OCI-LY1 (cell line): ENCODE data around the gene NDUFB11.

Experiments
- H2AFZ ChIP-seq: fragments of 200-600 bp; sonication (generic), shearing (Covaris generic); 2 replicates; pipeline ENCODE4 v1.6.0; 2014; ENCODE audit warnings: antibody characterized with exemption, mild to moderate bottlenecking, low read length
- H3F3A ChIP-seq: fragments of 200-600 bp; sonication (generic), shearing (Covaris generic); 2 replicates; pipeline ENCODE4 v1.6.0; 2014; ENCODE audit warnings: mild to moderate bottlenecking, antibody characterized with exemption, low read length, moderate library complexity; ENCODE audit not compliant: insufficient read depth
- H3K27ac ChIP-seq: fragments of 200-600 bp; sonication (generic); 2 replicates; pipeline ENCODE4 v1.5.1; 2014; ENCODE audit warnings: low read length, mixed run types, mild to moderate bottlenecking, low read depth; ENCODE audit not compliant: poor library complexity, severe bottlenecking
- H3K27me3 ChIP-seq: fragments of 200-600 bp; sonication (generic); 2 replicates; pipeline ENCODE4 v1.6.0; 2014; ENCODE audit warnings: antibody characterized with exemption, mild to moderate bottlenecking, low read length, moderate library complexity; ENCODE audit not compliant: insufficient read depth
- H3K36me3 ChIP-seq: fragments of 200-600 bp; sonication (generic); 2 replicates; pipeline ENCODE4 v1.6.1; 2014; ENCODE audit warnings: mild to moderate bottlenecking, antibody characterized with exemption, low read length, moderate library complexity, mixed read lengths; ENCODE audit not compliant: insufficient read depth
- H3K4me1 ChIP-seq: fragments of 200-600 bp; sonication (generic); 2 replicates; pipeline ENCODE4 v1.5.1; 2014; ENCODE audit warnings: mild to moderate bottlenecking, low read length, moderate library complexity; ENCODE audit not compliant: insufficient read depth, severe bottlenecking
- H3K4me2 ChIP-seq: fragments of 200-600 bp; sonication (generic), shearing (Covaris generic); 2 replicates; pipeline ENCODE4 v1.6.1; 2014; ENCODE audit warnings: low read length
- H3K4me3 ChIP-seq: fragments of 200-600 bp; sonication (generic); 2 replicates; pipeline ENCODE4 v1.5.1; 2014; ENCODE audit warnings: low read length, low read depth, mild to moderate bottlenecking, mixed read lengths; ENCODE audit not compliant: poor library complexity, severe bottlenecking
- H3K79me2 ChIP-seq: fragments of 200-600 bp; shearing (Covaris generic); 2 replicates; pipeline ENCODE4 v1.6.1; 2016; ENCODE audit warnings: mixed run types, low read length, mixed read lengths; ENCODE audit not compliant: insufficient read depth
- H3K9ac ChIP-seq: fragments of 200-600 bp; sonication (generic), shearing (Covaris generic); 2 replicates; pipeline ENCODE4 v1.6.1; 2014; ENCODE audit warnings: mild to moderate bottlenecking, low read length, mixed read lengths
- H3K9me2 ChIP-seq: fragments of 200-600 bp; sonication (generic), shearing (Covaris generic); 2 replicates; pipeline ENCODE4 v1.6.1; 2014; ENCODE audit warnings: low read depth, mild to moderate bottlenecking, low read length, mixed read lengths
- H3K9me3 ChIP-seq: fragments of 200-600 bp; shearing (Covaris generic); 2 replicates; pipeline ENCODE4 v1.6.1; 2014; ENCODE audit warnings: low read length, mixed read lengths
- H4K20me1 ChIP-seq: fragments of 200-600 bp; sonication (generic), shearing (Covaris generic); 2 replicates; pipeline ENCODE4 v1.6.0; 2016; ENCODE audit warnings: mild to moderate bottlenecking, low read length; ENCODE audit not compliant: insufficient read depth
- CTCF ChIP-seq: fragments of 200-600 bp; sonication (generic), shearing (Covaris generic); IDR thresholded peaks from 2 replicates; pipeline ENCODE4 v1.5.1; 2017; ENCODE audit warnings: mild to moderate bottlenecking, antibody characterized with exemption, low read length, moderate library complexity, mixed read lengths
- EZH2 ChIP-seq: fragments of 200-600 bp; sonication (generic), shearing (Covaris generic); IDR thresholded peaks from 2 replicates; pipeline ENCODE4 v1.8.0; 2017; ENCODE audit warnings: borderline replicate concordance, mixed run types, mild to moderate bottlenecking, antibody characterized with exemption, low read length, moderate library complexity, mixed read lengths

NDUFB11 gene

GRCh38 chrX:47187106-47187677 is 42.7 kb upstream of the NDUFB11 start:
- H3F3A ChIP-seq, result no peaks in the 10 kb centered on the region
- no peak overlapping the region for H3K9ac ChIP-seq
- H3K36me3 ChIP-seq, result peaks cover 29% of the 10 kb centered on the region
- no peak overlapping the region for H2AFZ ChIP-seq
- no peak overlapping the region for H3K27ac ChIP-seq
- H3K4me3 ChIP-seq, result no peak overlapping the region
- no peaks in the 10 kb centered on the region for H3K27me3 ChIP-seq
- no peak for TF ChIP-seq CTCF
- TF ChIP-seq EZH2, result no peak
- H3K9me3 ChIP-seq, result no peaks in the 10 kb centered on the region
- H4K20me1 ChIP-seq, result no peaks in the 10 kb centered on the region
- H3K4me1 ChIP-seq, result peaks cover 5% of the 10 kb centered on the region
- no peaks in the 10 kb centered on the region for H3K79me2 ChIP-seq
- no peaks in the 10 kb centered on the region for H3K9me2 ChIP-seq
- H3K4me2 ChIP-seq, result no peak overlapping the region

- no peaks in the 10 kb centered on the region for H4K20me1 ChIP-seq
These were observed 41.7 kb upstream of the NDUFB11 start for GRCh38 chrX:47186096-47186740.

GRCh38 chrX:47185241-47185640 is 40.7 kb upstream of the NDUFB11 start:
- H3K9me2 ChIP-seq, result no peaks in the 10 kb centered on the region
- no peak overlapping the region for H3K27ac ChIP-seq
- no peaks in the 10 kb centered on the region for H3K79me2 ChIP-seq
- H3K4me1 ChIP-seq, result peaks cover 2% of the 10 kb centered on the region
- no peak overlapping the region for H3K9ac ChIP-seq
- no peak overlapping the region for H3K4me3 ChIP-seq
- H2AFZ ChIP-seq, result no peak overlapping the region
- H3K4me2 ChIP-seq, result no peak overlapping the region
- no peaks in the 10 kb centered on the region for H4K20me1 ChIP-seq
- H3K27me3 ChIP-seq, result no peaks in the 10 kb centered on the region
- TF ChIP-seq CTCF, result no peak
- no peak for TF ChIP-seq EZH2
- H3K36me3 ChIP-seq, result peaks cover 44% of the 10 kb centered on the region
- H3K9me3 ChIP-seq, result no peaks in the 10 kb centered on the region
- no peaks in the 10 kb centered on the region for H3F3A ChIP-seq

More at GRCh38 chrX:47186096-47186740, 41.7 kb upstream of the NDUFB11 start:
- Histone ChIP-seq H3K27me3 (no peaks in the 10 kb centered on the region), H3K4me1 (peaks cover 5% of the 10 kb centered on the region), H3F3A (no peaks in the 10 kb centered on the region), H3K9me2 (no peaks in the 10 kb centered on the region), H3K9me3 (no peaks in the 10 kb centered on the region), H3K36me3 (peaks cover 39% of the 10 kb centered on the region), H3K9ac (no peak overlapping the region), H2AFZ (no peak overlapping the region), H3K27ac (no peak overlapping the region), H3K4me3 (no peak overlapping the region), H3K79me2 (no peaks in the 10 kb centered on the region), H3K4me2 (no peak overlapping the region)
- TF ChIP-seq CTCF (no peak), EZH2 (no peak)
